ENCODE results near the gene PRKAR2A.

DNA sequence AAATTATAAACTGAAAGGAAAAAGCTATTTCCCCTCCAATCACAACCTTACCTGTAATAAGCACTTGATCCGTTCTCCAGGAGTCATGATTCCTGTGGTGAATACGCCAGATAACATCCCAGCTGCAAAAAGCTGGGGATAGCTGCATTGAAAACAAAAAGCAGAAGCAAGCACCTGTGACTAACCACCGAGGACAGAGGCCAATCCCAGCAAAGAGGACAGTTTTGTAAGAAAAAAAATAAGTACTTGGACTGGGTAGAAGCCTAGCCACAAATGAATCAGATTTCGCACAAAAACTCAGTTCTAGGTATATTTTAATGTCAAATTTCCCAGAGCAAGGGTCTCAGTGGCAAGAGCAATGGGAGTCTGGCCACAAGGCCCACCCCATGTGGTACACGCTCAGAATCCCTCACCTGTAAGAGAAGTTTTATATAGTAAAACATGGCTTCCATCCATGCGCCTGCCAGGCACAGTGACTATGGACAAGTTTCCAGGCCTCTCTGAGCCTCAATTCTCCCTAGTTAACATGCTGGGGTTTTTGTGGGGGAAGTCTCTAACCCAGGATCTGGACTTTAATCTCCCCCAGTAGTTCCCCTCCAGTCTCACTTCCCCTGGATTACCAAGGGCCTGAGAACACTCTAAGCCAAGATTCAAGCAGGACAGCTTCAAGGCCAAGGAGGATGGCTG is 31.8 kb upstream of the PRKAR2A start:
- TF ChIP-seq, protein P1, sequence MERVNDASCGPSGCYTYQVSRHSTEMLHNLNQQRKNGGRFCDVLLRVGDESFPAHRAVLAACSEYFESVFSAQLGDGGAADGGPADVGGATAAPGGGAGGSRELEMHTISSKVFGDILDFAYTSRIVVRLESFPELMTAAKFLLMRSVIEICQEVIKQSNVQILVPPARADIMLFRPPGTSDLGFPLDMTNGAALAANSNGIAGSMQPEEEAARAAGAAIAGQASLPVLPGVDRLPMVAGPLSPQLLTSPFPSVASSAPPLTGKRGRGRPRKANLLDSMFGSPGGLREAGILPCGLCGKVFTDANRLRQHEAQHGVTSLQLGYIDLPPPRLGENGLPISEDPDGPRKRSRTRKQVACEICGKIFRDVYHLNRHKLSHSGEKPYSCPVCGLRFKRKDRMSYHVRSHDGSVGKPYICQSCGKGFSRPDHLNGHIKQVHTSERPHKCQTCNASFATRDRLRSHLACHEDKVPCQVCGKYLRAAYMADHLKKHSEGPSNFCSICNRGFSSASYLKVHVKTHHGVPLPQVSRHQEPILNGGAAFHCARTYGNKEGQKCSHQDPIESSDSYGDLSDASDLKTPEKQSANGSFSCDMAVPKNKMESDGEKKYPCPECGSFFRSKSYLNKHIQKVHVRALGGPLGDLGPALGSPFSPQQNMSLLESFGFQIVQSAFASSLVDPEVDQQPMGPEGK (tag by site-specific recombination; IDR thresholded peaks at IDR 0.05), result no peak
- no peak for TF ChIP-seq ZNF155 (tag by site-specific recombination; IDR thresholded peaks at IDR 0.05)
- TF ChIP-seq ZIC2 (tag by site-specific recombination; IDR thresholded peaks at IDR 0.05), result no peak

All from HEK293 (cell line).